ENCODE measurements around the gene RNASEH2B. TPM values are rescaled to one million over a fixed set of nuclear protein-coding genes. Genes with fewer than 3 reads are reported as not detected.

The RNASEH2B gene
- total and polyA plus RNA-seq, 2 of the 13 experiments (the other 11 are each of a cell fraction or from before 2014, with no cell fraction given): 17.2 to 55.4 TPM

DNA sequence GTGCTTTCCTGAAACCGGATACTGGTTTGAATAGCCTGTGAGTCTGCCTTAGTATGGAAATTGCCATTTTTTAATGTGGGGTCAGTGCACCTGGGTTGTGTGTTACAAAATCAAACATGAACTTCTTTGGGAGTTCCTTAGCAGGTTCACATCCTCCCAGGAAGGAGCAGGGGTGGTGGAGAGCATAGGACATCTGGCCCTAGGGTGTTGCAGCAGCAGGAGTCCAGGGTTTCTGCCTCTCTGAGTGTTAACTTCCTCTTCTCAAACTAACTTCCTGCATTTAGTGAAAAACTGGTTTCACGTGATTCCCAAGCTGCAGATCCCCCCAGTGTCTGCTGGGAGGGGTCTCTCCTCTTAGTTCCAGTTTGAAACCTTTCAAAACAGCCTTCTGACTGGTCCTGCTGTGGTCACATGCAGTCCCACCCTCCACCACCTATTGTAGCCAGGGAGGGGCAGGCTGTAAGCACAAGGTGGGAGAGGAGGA, 7.2 kb downstream of the RNASEH2B start:
- ChIA-PET CTCF (ENCODE audit: low intra/inter-chr PET ratio, low total read pairs) (no interaction called here), POLR2A (no interaction called here)
- TF ChIP-seq ZNF263 (CRISPR knock-in tag; IDR thresholded peaks at IDR 0.05) (no peak), DPF2 (CRISPR knock-in tag; IDR thresholded peaks at IDR 0.05; ENCODE audit: borderline replicate concordance, low read depth) (no peak), DMAP1 (CRISPR knock-in tag; IDR thresholded peaks at IDR 0.05) (no peak), ELF1 (CRISPR knock-in tag; IDR thresholded peaks at IDR 0.05) (no peak), PRPF4 (IDR thresholded peaks at IDR 0.05; ENCODE audit: low read depth, low read length, poor library complexity, severe bottlenecking) (no peak), KAT7 (CRISPR knock-in tag; IDR thresholded peaks at IDR 0.05; ENCODE audit: borderline replicate concordance) (no peak), MYPOP (CRISPR knock-in tag; IDR thresholded peaks at IDR 0.05) (no peak), SNAPC5 (CRISPR knock-in tag; IDR thresholded peaks at IDR 0.05; ENCODE audit: borderline replicate concordance) (no peak), ISX (CRISPR knock-in tag; conservative IDR thresholded peaks at IDR 0.05) (no peak), MZF1 (CRISPR knock-in tag; IDR thresholded peaks at IDR 0.05; ENCODE audit: borderline replicate concordance) (no peak), SIX4 (CRISPR knock-in tag; IDR thresholded peaks at IDR 0.05) (no peak), NRL (CRISPR knock-in tag; IDR thresholded peaks at IDR 0.05; ENCODE audit: borderline replicate concordance) (no peak), KLF16 (CRISPR knock-in tag; IDR thresholded peaks at IDR 0.05) (no peak), ZNF180 (CRISPR knock-in tag; IDR thresholded peaks at IDR 0.05; ENCODE audit: borderline replicate concordance, low read depth) (no peak), ARNTL (CRISPR knock-in tag; IDR thresholded peaks at IDR 0.05) (no peak), MTA3 (CRISPR knock-in tag; IDR thresholded peaks at IDR 0.05) (no peak), FOXA3 (CRISPR knock-in tag; IDR thresholded peaks at IDR 0.05) (no peak), ZNF761 (CRISPR knock-in tag; conservative IDR thresholded peaks at IDR 0.05) (no peak), ZBTB21 (CRISPR knock-in tag; IDR thresholded peaks at IDR 0.05) (no peak)
- BruUV-seq (replicated peaks): no TSS peak
- intact Hi-C loops (cut with micrococcal nuclease; ENCODE audit: unreplicated experiment): no loop called here
- FAIRE-seq: no peak
- H3K27ac ChIP-seq (ENCODE audit: extremely low read length, insufficient read depth, low read length): no peak overlapping the region
- no peak overlapping the region for H3K4me2 ChIP-seq (ENCODE audit: low read depth, low read length)
- peaks cover 3% of the 10 kb centered on the region for H3K9me3 ChIP-seq (ENCODE audit: low read length)
- H3K27me3 ChIP-seq (ENCODE audit: control insufficient read depth in 1 of 2, insufficient read depth in 2 of 2, low read length in 2 of 2): no peaks in the 10 kb centered on the region
- H3K9ac ChIP-seq (ENCODE audit: insufficient read depth, low read depth, low read length): no peak overlapping the region
- H3K4me1 ChIP-seq (ENCODE audit: insufficient read depth, low read length): peaks cover 8% of the 10 kb centered on the region
- H3K36me3 ChIP-seq (replicated peaks in 1 of 2; ENCODE audit: control insufficient read depth in 1 of 2, insufficient read depth in 2 of 2, low read length in 2 of 2): no peaks in the 10 kb centered on the region
- in situ Hi-C loops (cut with HindIII; ENCODE audit: extremely low pct_ligation_motif_present, low pct_unique_long_range_greater_than_20kb): loop anchor here (10.0 to 25.0 kb wide), 2 partner anchors 942 to 1254 kb away; no protein-coding TSS in a partner anchor
- H4K20me1 ChIP-seq (ENCODE audit: insufficient read depth, low read length): peaks cover 4% of the 10 kb centered on the region; the same call in 1 of the 2 replicates
- no peak overlapping the region for H3K4me3 ChIP-seq (replicated peaks in 1 of 3; ENCODE audit: insufficient read depth in 1 of 3, low read depth in 2 of 3, low read length in 3 of 3)
- no peak for DNase-seq (ENCODE audit: low spot score)
- WGBS (ENCODE audit: low lambda C conversion rate): 87% methylated on average over 2 of the region's 2 CpGs
- H3K79me2 ChIP-seq (ENCODE audit: insufficient read depth, low read length): peaks cover 32% of the 10 kb centered on the region
- H2AFZ ChIP-seq (ENCODE audit: low read length): no peak overlapping the region
- no peak for ATAC-seq
